ENCODE results near the gene KCNK17.

DNA sequence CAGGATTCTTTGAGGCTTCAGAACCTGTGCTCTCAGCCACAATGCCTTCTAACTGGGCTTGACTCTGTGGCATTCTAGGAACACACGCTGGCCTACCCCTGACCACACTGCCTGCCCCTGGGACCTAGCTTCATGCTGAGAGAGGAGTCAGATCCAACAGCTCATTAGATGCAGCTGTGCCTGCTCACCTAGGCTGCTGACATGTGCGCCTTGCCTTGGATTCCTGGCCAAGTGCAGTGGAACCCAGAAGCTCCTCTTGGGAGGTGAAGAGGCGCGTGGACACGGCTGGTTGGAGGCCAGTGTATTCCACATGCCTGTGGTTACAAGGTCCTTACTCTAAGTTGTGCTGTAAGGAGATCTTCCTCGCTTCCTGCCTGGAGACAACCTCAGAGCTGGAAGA lies 33.0 kb upstream of the KCNK17 start:
- TF ChIP-seq, protein P1, sequence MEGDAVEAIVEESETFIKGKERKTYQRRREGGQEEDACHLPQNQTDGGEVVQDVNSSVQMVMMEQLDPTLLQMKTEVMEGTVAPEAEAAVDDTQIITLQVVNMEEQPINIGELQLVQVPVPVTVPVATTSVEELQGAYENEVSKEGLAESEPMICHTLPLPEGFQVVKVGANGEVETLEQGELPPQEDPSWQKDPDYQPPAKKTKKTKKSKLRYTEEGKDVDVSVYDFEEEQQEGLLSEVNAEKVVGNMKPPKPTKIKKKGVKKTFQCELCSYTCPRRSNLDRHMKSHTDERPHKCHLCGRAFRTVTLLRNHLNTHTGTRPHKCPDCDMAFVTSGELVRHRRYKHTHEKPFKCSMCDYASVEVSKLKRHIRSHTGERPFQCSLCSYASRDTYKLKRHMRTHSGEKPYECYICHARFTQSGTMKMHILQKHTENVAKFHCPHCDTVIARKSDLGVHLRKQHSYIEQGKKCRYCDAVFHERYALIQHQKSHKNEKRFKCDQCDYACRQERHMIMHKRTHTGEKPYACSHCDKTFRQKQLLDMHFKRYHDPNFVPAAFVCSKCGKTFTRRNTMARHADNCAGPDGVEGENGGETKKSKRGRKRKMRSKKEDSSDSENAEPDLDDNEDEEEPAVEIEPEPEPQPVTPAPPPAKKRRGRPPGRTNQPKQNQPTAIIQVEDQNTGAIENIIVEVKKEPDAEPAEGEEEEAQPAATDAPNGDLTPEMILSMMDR (IDR thresholded peaks at IDR 0.05): no peak
- TF ChIP-seq POLR2A (IDR thresholded peaks at IDR 0.05): no peak
